ENCODE measurements around the gene CCDC61.

The CCDC61 gene

GRCh38 chr19:46006411-46006810, 11.1 kb downstream of the CCDC61 start:
- no peak for ATAC-seq
- TF ChIP-seq OSR1 (CRISPR knock-in tag; IDR thresholded peaks at IDR 0.05) (no peak), ZFP30 (CRISPR knock-in tag; IDR thresholded peaks at IDR 0.05) (no peak), POU6F1 (CRISPR knock-in tag; IDR thresholded peaks at IDR 0.05; ENCODE audit: borderline replicate concordance, low read depth) (no peak), ZNF565 (CRISPR knock-in tag; conservative IDR thresholded peaks at IDR 0.05; ENCODE audit: low read depth) (no peak), ZFP3 (CRISPR knock-in tag; IDR thresholded peaks at IDR 0.05) (no peak), GLIS3 (CRISPR knock-in tag; IDR thresholded peaks at IDR 0.05) (no peak), BACH2 (CRISPR knock-in tag; IDR thresholded peaks at IDR 0.05; ENCODE audit: borderline replicate concordance) (no peak), ZNF8 (CRISPR knock-in tag; IDR thresholded peaks at IDR 0.05) (no peak), ISL1 (CRISPR knock-in tag; IDR thresholded peaks at IDR 0.05) (no peak)

GRCh38 chr19:46009530-46010510, 14.6 kb downstream of the CCDC61 start:
- peak; percentile 97 for ATAC-seq
- TF ChIP-seq ZNF70 (CRISPR knock-in tag; IDR thresholded peaks at IDR 0.05), result no peak

- no peak for ATAC-seq
- TF ChIP-seq BACH2 (CRISPR knock-in tag; IDR thresholded peaks at IDR 0.05; ENCODE audit: borderline replicate concordance) (no peak), CSRNP3 (CRISPR knock-in tag; IDR thresholded peaks at IDR 0.05) (no peak), ISL1 (CRISPR knock-in tag; IDR thresholded peaks at IDR 0.05) (no peak), OSR1 (CRISPR knock-in tag; IDR thresholded peaks at IDR 0.05) (no peak), ESRRG (CRISPR knock-in tag; IDR thresholded peaks at IDR 0.05) (no peak), ARNTL (CRISPR knock-in tag; IDR thresholded peaks at IDR 0.05; ENCODE audit: borderline replicate concordance, low read depth) (no peak), RARB (CRISPR knock-in tag; IDR thresholded peaks at IDR 0.05) (no peak), POU6F1 (CRISPR knock-in tag; IDR thresholded peaks at IDR 0.05; ENCODE audit: borderline replicate concordance, low read depth) (no peak), ZFP3 (CRISPR knock-in tag; IDR thresholded peaks at IDR 0.05) (no peak), ZC3H10 (CRISPR knock-in tag; IDR thresholded peaks at IDR 0.05) (no peak), PATZ1 (CRISPR knock-in tag; IDR thresholded peaks at IDR 0.05; ENCODE audit: borderline replicate concordance) (no peak), GLIS3 (CRISPR knock-in tag; IDR thresholded peaks at IDR 0.05) (no peak), TCF4 (CRISPR knock-in tag; IDR thresholded peaks at IDR 0.05; ENCODE audit: borderline replicate concordance) (no peak), ZNF565 (CRISPR knock-in tag; conservative IDR thresholded peaks at IDR 0.05; ENCODE audit: low read depth) (no peak), PPARA (CRISPR knock-in tag; IDR thresholded peaks at IDR 0.05; ENCODE audit: borderline replicate concordance) (no peak), ZFP30 (CRISPR knock-in tag; IDR thresholded peaks at IDR 0.05) (no peak), CSDC2 (CRISPR knock-in tag; IDR thresholded peaks at IDR 0.05) (no peak), CREB5 (CRISPR knock-in tag; IDR thresholded peaks at IDR 0.05; ENCODE audit: low read depth) (no peak), SNAI2 (CRISPR knock-in tag; IDR thresholded peaks at IDR 0.05) (no peak), ZNF70 (CRISPR knock-in tag; IDR thresholded peaks at IDR 0.05) (no peak)
Observed at GRCh38 chr19:46014534-46014933, 19.3 kb downstream of the CCDC61 start.
